SIG-M5 (cell line): ENCODE results near the gene FLII.

Source experiments
- DNase-seq: peaks from one replicate; lab custom pipeline; 2025; lab: John Stamatoyannopoulos, UW

FLII gene

DNA sequence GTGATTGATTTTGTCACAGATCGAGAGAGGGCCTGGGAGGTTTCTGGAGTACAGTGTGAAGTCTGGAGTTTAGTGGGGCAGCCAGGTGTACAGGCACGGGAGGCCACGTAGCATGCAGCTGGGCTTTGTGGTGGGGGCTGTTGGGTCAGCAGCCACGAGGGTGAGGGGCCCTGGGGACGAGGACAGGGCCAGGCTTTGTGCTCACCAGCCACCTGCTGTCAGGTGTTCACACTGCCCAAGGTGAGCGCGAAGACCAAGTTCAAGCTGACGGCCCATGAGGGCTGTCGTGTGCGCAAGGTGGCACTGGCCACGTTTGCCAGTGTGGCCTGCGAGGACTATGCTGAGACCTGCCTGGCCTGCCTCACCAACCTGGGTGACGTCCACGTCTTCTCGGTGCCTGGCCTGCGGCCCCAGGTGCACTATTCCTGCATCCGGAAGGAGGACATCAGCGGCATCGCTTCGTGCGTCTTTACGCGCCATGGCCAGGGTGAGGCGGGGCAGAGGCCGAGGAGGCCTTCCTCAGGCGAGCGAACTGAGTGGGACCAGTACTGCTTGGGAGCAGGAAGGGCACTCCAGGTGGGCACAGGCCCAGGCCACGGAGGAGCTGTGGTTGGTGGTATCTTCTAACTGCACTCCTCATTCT lies 17.2 kb downstream of the FLII start:
- no peak for DNase-seq

DNA sequence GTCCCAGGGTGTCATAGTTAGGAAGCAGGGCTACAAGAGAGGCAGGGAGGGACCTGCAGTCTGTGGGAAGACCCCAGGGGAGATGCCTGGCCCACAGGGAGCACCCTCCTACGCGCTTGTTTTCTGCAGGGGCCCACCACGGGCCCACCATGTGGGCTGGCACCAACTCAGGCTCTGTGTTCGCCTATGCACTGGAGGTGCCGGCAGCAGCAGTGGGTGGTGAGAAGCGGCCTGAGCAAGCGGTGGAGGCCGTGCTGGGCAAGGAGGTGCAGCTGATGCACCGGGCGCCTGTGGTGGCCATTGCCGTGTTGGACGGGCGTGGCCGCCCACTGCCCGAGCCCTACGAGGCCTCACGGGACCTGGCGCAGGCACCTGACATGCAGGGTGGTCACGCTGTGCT lies 18.1 kb downstream of the FLII start:
- no peak for DNase-seq

- DNase-seq = no peak
These were observed 20.2 kb downstream of the FLII start for GRCh38 chr17:18238299-18238698.

- no peak for DNase-seq
These were observed 21.1 kb downstream of the FLII start for GRCh38 chr17:18237461-18237860.

DNA sequence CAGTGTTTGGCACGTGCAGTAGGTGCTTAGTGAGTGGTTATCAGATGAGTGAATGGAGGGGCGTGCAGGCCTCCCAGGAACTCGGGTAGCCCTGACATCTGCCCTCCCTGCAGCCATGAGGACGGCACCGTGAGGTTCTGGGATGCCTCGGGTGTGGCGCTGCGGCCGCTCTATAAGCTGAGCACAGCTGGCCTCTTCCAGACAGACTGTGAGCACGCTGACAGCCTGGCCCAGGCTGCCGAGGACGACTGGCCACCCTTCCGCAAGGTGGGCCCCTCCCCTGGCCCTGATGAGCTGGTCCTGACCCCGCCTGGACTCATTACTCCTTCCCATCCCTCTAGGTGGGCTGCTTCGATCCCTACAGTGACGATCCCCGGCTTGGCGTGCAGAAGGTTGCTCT lies 22.0 kb downstream of the FLII start:
- DNase-seq = no peak

GRCh38 chr17:18235743-18236256 lies 22.7 kb downstream of the FLII start:
- DNase-seq = no peak

- no peak for DNase-seq
These were observed 23.6 kb downstream of the FLII start for GRCh38 chr17:18234853-18235380.

GRCh38 chr17:18233803-18234518 lies 24.6 kb downstream of the FLII start:
- no peak for DNase-seq

- no peak for DNase-seq
These were observed 27.4 kb downstream of the FLII start for GRCh38 chr17:18231164-18231563.

- DNase-seq = no peak
These were observed 28.0 kb downstream of the FLII start for GRCh38 chr17:18230288-18231141.

DNA sequence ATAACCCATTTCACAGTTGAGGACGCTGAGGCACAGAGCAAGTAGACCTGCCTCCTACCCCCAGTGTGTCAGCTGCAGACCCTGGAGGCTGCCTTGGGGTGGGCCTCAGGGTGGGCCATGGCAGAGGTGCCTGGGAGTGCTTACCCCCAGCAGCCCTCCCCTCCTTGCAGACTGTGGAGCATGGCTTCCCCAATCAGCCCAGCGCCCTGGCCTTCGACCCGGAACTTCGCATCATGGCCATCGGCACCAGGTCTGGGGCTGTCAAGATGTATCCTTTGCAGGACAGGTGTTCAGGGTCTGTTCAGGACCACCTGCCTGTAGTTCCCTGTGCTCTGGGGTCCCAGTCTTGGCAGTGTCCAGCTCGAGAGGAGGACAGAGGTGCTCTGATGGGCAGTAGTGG lies 28.8 kb downstream of the FLII start:
- DNase-seq = no peak

DNA sequence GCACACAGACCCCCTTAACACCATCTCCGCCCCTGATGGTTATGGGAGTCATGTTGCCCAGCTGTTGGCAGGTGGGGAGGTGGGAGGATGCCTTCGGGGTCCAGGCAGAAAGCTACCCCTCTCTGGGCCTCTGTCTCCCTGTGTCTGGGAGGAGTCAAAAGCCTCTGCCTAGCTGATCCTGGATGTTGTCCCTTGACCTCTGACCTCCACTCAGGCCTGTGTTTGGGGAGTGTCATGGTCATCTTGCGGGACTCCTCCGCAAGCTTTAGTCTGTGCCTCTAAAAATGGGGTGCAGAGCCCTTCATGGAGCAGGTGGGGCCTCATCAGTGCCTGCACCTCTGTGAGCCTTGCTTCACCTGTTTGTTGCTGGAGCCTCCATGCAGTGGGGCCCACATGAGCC lies 29.3 kb downstream of the FLII start:
- no peak for DNase-seq

GRCh38 chr17:18228176-18228682 lies 30.3 kb downstream of the FLII start:
- DNase-seq = no peak

DNA sequence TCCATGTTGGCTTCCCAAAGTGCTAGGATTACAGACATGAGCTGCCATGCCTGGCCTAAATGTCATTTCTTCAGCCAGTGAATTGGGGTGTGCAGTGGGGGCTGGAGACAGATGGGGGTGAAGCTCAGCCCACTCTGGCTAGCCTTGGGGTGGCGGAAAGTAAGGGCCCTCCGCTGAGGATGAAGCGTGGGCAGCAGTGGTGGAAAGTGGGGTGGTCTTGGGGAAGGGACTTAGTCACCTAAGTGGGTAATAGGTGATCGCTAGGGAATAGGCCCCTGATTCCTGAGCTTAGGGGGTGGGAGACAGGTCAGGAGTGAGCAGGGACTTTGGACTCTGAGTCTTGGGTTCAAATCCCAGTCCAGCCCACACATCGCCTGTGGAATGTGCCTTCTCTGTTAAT lies 30.9 kb downstream of the FLII start:
- DNase-seq = no peak

DNA sequence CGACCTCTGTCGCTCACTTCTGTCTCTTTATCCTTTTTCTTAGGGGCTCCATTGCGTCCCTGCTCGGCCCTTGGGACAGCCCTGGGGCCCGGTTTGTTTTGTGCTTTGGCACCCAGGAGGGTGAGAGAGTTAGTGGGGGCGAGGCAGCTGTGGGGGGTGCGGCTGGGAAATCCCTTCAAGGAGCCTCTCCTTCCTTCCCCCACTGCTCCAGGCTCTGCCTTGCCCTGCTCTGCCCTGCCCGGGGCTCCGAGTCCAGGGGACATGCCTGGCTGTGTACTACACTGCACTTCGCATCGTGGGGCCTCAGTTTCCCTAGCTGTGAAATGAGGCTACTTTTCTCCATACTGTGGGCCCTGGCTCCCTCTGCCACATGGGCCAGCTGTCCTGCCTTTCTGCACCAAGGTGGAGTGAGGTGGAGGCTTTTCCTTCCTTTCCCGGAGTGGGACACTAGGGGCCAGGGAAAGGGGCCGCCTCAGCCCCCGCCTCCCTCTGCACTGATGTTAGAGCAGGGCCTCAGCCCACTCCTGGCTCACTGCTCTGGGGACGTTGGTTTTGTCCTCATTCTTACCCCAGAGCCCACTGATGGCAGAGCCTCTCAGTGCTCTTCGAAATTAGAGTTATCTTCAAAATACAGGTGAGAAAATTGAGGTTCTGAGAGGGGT lies 32.1 kb downstream of the FLII start:
- no peak for DNase-seq

DNA sequence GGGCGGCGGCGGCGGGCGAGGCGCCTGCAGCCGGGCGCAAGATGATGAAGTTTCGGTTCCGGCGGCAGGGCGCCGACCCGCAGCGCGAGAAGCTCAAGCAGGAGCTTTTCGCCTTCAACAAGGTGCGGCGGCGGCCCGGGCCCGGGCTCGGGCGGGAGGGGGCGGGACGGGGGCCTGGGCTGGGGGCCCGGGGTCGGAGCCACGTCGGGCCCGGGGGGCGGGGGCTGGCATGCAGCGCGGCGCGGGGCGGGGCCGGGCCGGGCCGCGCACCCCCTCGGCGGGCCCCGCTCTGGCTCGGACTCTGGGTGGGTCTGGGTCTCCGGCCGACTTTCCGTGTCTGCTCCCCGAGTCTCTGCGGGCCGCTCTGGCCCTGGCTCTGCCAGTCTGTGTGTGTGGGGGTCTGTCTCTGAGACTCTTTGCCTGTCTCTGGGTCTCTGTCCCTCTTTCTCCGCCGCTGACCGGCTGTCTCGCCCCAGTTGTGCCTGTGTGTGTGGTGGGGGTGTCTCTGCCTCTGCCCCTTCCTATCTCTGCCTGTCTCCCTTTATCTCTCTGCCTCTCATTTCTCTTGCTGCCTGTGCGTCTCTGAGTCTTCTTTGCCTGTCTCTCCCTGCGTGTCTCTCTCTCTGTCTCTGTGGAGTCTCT lies 32.8 kb downstream of the FLII start:
- DNase-seq = no peak

DNA sequence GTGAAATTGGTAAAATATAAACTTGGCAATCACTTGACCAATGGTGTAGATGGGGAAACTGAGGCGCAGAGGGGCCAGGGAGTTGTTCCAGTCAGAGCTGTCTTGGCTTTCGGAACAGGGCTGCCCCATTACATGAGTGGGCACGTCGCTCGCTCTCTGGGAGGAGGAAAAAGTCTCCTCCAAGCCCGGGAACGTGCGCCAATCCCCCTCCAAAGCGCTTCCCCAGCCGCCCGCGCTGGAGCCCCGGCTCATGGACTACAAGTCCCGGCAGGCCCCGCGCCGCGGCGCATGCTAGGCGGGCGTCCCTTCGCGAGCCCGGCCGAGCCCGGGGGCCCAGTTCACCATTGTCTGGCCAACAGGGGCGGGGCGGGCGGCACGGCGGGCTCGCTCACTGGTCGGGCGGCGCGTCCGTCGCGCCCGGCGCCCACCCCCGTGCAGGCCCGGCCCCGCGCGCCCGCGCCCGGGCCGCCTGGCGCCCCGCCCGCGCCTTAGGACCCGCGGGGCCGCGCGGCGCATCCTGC lies 33.4 kb downstream of the FLII start, which contains the start of gene LLGL1:
Gene LLGL1 (plus strand): TSS at position 515 of the 521 bp plus-strand sequence. CDS start 48 bp downstream, outside the sequence.
- DNase-seq = peak; percentile 64

GRCh38 chr17:18224387-18225120 lies 34.0 kb downstream of the FLII start:
- DNase-seq = no peak

GRCh38 chr17:18224053-18224386 lies 34.5 kb downstream of the FLII start:
- no peak for DNase-seq

DNA sequence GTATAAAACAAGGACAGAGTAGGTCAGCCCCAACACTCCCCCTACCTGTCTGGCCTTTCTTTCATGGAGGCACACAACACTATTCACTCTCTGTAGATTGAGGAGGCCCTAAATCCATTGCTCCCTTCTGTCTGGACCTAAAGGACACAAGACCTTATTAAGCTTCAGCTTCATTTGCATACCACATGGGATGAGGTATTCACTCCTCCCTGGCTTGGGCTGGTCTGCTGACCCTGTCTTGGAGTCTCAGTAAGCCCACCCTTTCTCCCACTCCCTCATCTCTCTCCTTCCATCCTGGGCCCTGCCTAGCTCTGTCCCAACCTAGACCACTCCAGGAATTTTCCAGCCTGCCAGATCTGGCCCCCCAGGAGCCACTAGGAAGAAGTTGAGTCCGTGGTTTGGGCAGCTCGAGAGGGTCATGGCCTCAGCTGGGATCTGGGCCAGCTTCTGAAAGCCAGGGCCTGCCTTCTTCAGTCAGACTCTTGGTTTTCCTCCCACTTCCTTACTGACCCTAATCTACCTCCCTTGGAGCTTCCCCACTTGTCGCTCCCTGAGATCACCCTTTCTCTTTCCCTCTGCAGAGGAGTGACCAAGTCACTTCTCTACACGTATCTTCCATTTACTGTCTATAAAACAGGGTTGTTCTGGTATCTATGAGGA lies 39.7 kb downstream of the FLII start:
- no peak for DNase-seq
